NCI-H510A treated with DMSO at 0.1 percent for 48 hours (cell line): ENCODE data around the gene DNAI1.
"Not testable (repeated sequence)": the region's sequence is repeated elsewhere in the genome, so short reads cannot be mapped to it uniquely, and the experiment has no call there.

Source experiments
- DNase-seq: peaks from one replicate; lab custom pipeline; 2025; lab: John Stamatoyannopoulos, UW

The DNAI1 gene

GRCh38 chr9:34451135-34451534 is 7.5 kb upstream of the DNAI1 start:
- DNase-seq: no peak

GRCh38 chr9:34451545-34451944 is 7.1 kb upstream of the DNAI1 start:
- DNase-seq: no peak

DNA sequence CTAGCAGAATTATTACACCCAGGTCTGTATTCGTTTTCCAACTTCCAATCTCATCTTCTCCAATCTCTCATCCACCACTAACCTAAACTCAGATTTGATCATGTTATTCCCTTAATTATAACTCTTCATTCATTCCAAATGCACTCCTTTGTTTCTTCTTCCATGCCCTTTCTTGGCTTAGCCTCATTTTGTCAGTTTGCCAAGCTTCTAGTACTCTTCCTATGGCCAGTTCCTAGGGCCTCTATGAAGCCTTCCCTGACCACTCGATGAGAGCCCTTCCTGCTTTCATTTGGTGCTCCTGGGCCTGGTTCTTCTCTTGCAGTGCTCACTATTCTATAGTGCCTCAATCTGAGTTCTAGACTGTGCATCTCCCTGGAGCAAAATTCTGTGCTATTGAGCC is 6.0 kb upstream of the DNAI1 start:
- no peak for DNase-seq

DNA sequence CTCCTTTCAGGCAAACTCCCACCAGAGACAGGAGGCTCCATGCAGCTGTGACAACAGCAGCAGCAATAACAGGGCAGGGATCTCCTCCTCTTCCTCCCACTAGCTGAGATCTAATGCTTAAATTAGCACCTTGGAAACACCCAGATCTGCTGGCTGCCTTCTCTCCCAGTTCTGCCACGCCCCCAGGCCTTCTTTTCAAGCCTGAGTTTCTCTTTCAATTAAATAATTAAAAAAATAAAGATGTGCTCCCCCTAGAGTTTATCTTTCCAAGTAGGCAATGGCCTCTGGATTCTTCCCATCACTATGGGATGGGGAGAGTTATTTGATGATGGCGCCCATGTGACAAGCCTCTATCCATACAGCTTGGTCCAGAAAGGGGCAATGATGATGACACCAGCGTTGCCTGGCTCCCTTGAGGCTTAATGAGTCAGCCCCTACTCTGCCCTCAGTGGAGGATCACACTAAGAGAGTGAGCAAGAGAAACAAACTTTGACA is 4.0 kb upstream of the DNAI1 start:
- no peak for DNase-seq

- DNase-seq: no peak
Observed at GRCh38 chr9:34456151-34456550, 2.5 kb upstream of the DNAI1 start.

GRCh38 chr9:34456746-34457145 is 1.9 kb upstream of the DNAI1 start:
- DNase-seq: no peak

GRCh38 chr9:34457266-34458012 is 1.2 kb upstream of the DNAI1 start:
- DNase-seq: peak; percentile 6

GRCh38 chr9:34458959-34459340 is 345 bp downstream of the DNAI1 start:
- DNase-seq: no peak

DNA sequence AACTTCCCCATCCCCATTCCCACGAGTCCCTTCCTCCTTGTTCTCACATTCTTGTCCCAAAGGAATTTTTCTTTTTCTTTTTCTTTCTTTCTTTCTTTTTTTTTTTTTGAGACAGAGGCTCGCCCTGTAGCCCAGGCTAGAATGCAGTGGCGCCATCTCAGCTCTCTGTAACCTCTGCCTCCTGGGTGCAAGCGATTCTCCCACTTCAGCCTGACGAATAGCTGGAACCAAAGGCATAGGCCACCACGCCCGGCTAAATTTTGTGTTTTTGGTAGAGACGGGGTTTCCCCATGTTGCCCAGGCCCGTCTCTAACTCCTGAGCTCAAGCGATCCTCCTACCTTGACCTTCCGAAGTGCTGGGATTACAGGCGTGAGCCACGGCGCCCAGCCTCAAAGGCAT is 751 bp downstream of the DNAI1 start:
- DNase-seq: no peak

- DNase-seq: no peak
Observed at GRCh38 chr9:34459941-34460340, 1.3 kb downstream of the DNAI1 start.

DNA sequence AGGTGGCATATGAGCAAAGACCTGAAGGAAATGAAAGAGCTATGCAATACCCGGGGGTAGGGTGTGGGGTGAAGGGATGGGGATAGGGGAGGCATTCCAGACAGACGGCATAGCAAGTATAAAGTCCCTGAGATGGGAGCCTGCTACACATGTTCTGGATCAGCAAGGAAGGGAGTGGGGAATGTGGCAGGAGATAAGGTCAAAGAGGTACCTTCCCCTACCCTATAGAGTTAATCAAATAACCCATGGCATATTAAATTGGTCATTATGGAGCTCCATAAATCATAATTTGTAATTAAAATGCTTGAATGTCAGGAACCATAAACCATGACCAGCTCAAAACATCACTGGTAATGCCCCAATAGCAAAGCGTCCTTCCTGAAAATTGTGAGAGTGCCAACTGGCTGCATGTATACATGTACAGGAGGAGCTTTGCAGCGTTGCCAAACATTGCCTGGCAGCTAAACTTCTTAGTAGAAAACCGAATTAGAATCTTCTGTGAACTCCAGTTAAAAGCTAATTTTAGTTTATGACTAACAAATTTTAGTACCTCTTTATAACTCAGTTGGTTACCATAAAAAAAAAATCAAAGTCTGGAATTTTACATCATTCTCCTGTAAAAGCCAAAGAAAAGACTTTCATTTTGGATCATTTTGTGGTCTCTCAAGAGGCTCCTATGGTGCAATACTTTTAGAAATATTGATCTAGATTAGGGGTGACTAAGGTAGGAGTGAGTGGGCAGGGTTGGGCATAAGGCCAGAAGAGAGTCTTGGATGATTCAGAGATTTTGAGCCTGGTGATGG is 4.7 kb downstream of the DNAI1 start:
- no peak for DNase-seq

- no peak for DNase-seq
Observed at GRCh38 chr9:34463901-34464232, 5.3 kb downstream of the DNAI1 start.

- DNase-seq: no peak
Observed at GRCh38 chr9:34464571-34464970, 6.0 kb downstream of the DNAI1 start.

DNA sequence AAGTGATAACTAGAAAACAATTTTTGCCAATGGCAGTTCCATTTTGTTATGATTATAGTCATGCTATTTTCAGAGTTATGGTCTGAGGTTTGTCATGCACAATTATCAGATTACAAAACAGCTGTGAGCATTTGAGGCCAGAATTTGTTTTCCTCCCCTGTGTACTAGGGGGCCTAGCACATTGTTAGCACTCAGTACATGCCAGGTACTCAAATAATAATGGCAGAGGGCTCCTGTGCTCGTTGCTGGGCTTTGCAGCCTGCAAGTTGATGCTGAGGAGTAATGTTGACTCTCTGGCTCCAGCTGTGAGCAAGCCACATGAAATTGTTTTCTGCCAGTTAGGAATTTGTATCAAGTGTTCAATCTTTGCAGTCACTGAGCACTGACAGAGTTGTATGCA is 6.9 kb downstream of the DNAI1 start:
- DNase-seq: no peak

DNA sequence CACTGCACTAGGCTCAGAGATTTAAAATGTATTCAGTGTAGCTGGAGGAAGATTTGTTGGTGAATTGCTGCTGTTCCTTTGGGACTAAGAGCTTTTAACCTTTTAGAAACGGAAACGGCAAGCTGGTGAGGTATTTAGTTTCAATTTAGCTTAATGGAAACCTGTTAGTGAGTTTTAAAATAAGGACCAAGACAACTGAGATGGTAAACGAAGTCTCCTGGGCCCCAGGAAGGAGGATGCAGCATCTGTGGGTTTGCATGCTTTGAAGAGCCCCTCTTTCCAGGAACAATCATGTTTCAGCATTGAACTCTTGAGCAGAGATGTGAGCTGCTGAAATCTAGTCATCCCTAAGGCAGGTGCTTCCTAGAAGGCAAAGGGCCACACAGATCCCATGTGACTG is 16.5 kb downstream of the DNAI1 start:
- no peak for DNase-seq

GRCh38 chr9:34477541-34477940 is 18.9 kb downstream of the DNAI1 start:
- no peak for DNase-seq

- no peak for DNase-seq
Observed at GRCh38 chr9:34479431-34479866, 20.8 kb downstream of the DNAI1 start.

DNA sequence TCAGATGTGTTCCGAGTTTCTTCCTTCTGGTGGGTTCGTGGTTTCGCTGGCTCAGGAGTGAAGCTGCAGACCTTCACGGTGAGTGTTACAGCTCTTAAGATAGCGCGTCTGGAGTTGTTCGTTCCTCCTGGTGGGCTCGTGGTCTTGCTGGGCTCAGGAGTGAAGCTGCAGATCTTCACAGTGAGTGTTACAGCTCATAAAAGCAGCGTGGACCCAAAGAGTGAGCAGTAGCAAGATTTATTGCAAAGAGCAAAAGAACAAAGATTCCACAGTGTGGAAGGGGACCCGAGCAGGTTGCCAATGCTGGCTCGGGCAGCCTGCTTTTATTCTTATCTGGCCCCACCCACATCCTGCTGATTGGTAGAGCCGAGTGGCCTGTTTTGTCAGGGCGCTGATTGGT is 23.0 kb downstream of the DNAI1 start:
- DNase-seq: not testable (repeated sequence)

DNA sequence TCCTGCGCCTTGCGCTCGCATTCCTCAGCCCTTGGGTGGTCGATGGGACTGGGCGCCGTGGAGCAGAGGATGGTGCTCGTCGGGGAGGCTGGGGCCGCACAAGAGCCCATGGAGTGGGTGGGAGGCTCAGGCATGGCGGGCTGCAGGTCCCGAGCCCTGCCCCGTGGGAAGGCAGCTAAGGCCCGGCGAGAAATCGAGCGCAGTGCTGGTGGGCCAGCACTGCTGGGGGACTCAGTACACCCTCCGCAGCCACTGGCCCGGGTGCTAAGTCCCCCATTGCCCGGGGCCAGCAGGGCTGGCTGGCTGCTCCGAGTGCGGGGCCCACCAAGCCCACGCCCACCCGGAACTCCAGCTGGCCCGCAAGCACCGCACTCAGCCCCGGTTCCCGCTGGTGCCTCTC is 24.1 kb downstream of the DNAI1 start:
- DNase-seq: not testable (repeated sequence)

DNA sequence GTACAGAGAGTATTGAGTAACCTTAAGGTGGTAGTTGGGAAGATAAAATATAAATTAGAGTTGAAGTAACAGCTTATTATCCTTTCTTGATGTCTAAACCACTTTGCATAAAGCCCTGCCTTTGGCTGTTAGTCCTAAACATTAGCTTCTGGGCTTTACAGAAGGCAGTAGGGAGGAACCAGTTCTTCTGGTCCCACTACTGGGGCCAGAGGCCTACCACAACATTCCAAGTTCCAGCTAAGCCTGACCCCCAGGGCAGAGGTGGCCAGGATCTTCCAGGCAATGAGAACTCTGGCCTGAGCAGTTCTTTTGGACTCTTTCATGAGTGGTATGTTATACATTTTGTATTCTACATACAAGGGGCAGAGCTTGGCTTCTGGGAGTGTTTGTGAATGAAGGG is 26.1 kb downstream of the DNAI1 start:
- no peak for DNase-seq

- no peak for DNase-seq
Observed at GRCh38 chr9:34485822-34486221, 27.2 kb downstream of the DNAI1 start.

GRCh38 chr9:34486572-34486971 is 28.0 kb downstream of the DNAI1 start:
- DNase-seq: no peak

DNA sequence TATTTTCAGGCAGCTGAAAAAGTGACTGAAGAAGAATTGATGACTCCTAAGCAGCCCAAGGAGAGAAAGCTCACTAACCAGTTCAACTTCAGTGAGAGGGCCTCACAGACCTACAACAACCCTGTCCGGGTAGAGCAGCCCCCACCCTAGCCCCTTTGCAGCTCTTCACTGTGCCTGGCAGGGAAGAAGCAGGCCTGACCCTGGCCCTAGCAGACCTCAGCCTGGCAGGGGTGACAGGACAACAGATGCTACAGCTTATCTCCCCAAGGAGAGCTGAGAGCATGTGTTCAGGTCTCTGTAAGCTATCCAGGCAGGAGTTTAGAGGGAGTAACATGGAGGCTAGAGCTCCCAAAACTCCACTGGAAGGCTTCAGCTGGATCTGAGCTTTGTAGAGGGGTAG is 31.8 kb downstream of the DNAI1 start:
- DNase-seq: no peak

DNA sequence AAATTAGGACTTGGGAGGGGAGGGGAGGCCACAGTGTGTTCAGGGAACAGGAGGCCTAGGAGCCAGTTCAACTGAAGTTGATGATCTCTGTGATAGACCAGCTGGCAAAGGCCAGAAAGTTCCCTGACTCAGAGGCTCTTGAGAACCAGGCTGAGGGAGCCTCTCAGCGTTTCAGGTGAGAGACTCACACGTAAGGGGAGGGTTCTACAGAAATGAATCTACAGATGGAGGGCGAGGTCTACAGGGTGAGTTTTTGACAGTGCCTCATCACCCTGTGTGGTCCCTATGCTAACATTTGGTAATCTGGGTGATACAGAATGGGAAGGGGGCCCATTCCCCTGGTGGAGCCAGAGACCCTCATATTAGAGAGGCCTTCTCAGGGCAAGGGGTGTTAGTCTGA is 32.2 kb downstream of the DNAI1 start:
- no peak for DNase-seq
